HG02852 (cell line): ENCODE data around the gene TEKTIP1.
"Not testable (repeated sequence)": the region's sequence is repeated elsewhere in the genome, so short reads cannot be mapped to it uniquely, and the experiment has no call there.

Source experiments
- ATAC-seq: cut with Tn5 transposase; IDR thresholded peaks from one replicate; pipeline ENCODE4 v1.9.1; 2021; ENCODE audit warnings: mild to moderate bottlenecking, moderate library complexity; ENCODE audit not compliant: unreplicated experiment

The TEKTIP1 gene

GRCh38 chr19:3581792-3582191, 42.8 kb downstream of the TEKTIP1 start:
- ATAC-seq: not testable (repeated sequence)

GRCh38 chr19:3584036-3584802, 45.2 kb downstream of the TEKTIP1 start:
- not testable (repeated sequence) for ATAC-seq

- no peak for ATAC-seq
These were observed 46.5 kb downstream of the TEKTIP1 start, which contains the start of gene GIPC3 for GRCh38 chr19:3585301-3586126. TSS of gene GIPC3 (plus strand) at chr19:3585478. CDS start at chr19:3585598, 120 bp downstream.

- ATAC-seq: no peak
These were observed 47.2 kb downstream of the TEKTIP1 start for GRCh38 chr19:3586127-3586626.

GRCh38 chr19:3586707-3587346, 47.9 kb downstream of the TEKTIP1 start:
- no peak for ATAC-seq

GRCh38 chr19:3589439-3589838, 50.5 kb downstream of the TEKTIP1 start:
- ATAC-seq: no peak

GRCh38 chr19:3589949-3590348, 51.0 kb downstream of the TEKTIP1 start:
- ATAC-seq: no peak

- ATAC-seq: no peak
These were observed 52.2 kb downstream of the TEKTIP1 start for GRCh38 chr19:3590991-3591659.

- ATAC-seq: no peak
These were observed 53.1 kb downstream of the TEKTIP1 start for GRCh38 chr19:3591876-3592613.

GRCh38 chr19:3593156-3593555, 54.2 kb downstream of the TEKTIP1 start:
- no peak for ATAC-seq
